Gastrocnemius medialis (tissue), 4 donors: Measurements from ENCODE around the gene OR10J4.

ENCODE experiments used
- POLR2A ChIP-seq, 2 donors: fragments of 450-650 bp; IDR thresholded peaks; one replicate each; pipeline ENCODE4 v1.6.1; 2017; ENCODE audit warnings: antibody characterized with exemption in 2 of 2, mild to moderate bottlenecking in 2 of 2, moderate library complexity in 2 of 2
- TF ChIP-seq, protein P1 (sequence below), 5 experiments: fragments of 450-650 bp in 3 of 5; fragments of 200-600 bp in 2 of 5; sonication (generic) in 2 of 5; IDR thresholded peaks in 4 of 5; conservative IDR thresholded peaks in 1 of 5; 1 replicate in 4 of 5; 2 replicates in 1 of 5; pipeline ENCODE4 v1.5.1; 2016 to 2019; ENCODE audit warnings: antibody characterized with exemption in 5 of 5, mild to moderate bottlenecking in 3 of 5, moderate library complexity in 3 of 5

- TF ChIP-seq, protein P1, sequence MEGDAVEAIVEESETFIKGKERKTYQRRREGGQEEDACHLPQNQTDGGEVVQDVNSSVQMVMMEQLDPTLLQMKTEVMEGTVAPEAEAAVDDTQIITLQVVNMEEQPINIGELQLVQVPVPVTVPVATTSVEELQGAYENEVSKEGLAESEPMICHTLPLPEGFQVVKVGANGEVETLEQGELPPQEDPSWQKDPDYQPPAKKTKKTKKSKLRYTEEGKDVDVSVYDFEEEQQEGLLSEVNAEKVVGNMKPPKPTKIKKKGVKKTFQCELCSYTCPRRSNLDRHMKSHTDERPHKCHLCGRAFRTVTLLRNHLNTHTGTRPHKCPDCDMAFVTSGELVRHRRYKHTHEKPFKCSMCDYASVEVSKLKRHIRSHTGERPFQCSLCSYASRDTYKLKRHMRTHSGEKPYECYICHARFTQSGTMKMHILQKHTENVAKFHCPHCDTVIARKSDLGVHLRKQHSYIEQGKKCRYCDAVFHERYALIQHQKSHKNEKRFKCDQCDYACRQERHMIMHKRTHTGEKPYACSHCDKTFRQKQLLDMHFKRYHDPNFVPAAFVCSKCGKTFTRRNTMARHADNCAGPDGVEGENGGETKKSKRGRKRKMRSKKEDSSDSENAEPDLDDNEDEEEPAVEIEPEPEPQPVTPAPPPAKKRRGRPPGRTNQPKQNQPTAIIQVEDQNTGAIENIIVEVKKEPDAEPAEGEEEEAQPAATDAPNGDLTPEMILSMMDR (IDR thresholded peaks at IDR 0.05 in 4 of 5, conservative IDR thresholded peaks at IDR 0.05 in 1 of 5) = no peak
- TF ChIP-seq POLR2A (IDR thresholded peaks at IDR 0.05) = no peak
These were observed 23.1 kb upstream of the OR10J4 start for GRCh38 chr1:159408862-159409400.
